Activated CD8-positive, alpha-beta T cell treated with anti-CD3 and anti-CD28 coated beads, Interleukin-2, amount 10 ng/mL, durations not matched to agents 7 days and 5 days (primary cell): ENCODE measurements around the gene FAM228B. TPM values are rescaled to one million over a fixed set of nuclear protein-coding genes. Genes with fewer than 3 reads are reported as not detected.
A peak's percentile ranks its signal among the peaks of the same experiment; 100 is the strongest.

Experiments used
- ATAC-seq: fragments of 150-1000 bp; cut with Tn5 transposase; one replicate; pipeline ENCODE4 v1.10.0; 2021; ENCODE audit warnings: moderate library complexity
- CTCF ChIA-PET: fragments of 350-600 bp; sonication (Branson Sonifier 250); formaldehyde crosslinking; loops from one replicate; lab custom pipeline; 2021; ENCODE audit warnings: antibody characterized with exemption; lab: Charles Lee
- POLR2A ChIA-PET: fragments of 350-600 bp; sonication (Branson Sonifier 250); formaldehyde crosslinking; loops from one replicate; lab custom pipeline; 2021; ENCODE audit warnings: antibody characterized with exemption; lab: Charles Lee
- DNase-seq: peaks from one replicate; pipeline ENCODE4 v3.0.0-alpha.2; 2020
- H3K27ac Mint-ChIP-seq: one replicate; pipeline ENCODE4 v1.8.0; 2021; ENCODE audit warnings: mild to moderate bottlenecking, mixed read lengths
- H3K27me3 Mint-ChIP-seq: one replicate; pipeline ENCODE4 v1.8.0; 2021; ENCODE audit warnings: low read depth, mixed read lengths
- H3K36me3 Mint-ChIP-seq: one replicate; pipeline ENCODE4 v1.8.0; 2021; ENCODE audit warnings: low read depth, mixed read lengths
- H3K4me1 Mint-ChIP-seq: one replicate; pipeline ENCODE4 v1.8.0; 2021; ENCODE audit warnings: low read depth, mixed read lengths
- H3K4me3 Mint-ChIP-seq: one replicate; pipeline ENCODE4 v1.8.0; 2021; ENCODE audit warnings: mild to moderate bottlenecking, mixed read lengths
- H3K9me3 Mint-ChIP-seq: one replicate; pipeline ENCODE4 v1.8.0; 2022; ENCODE audit warnings: mixed read lengths; ENCODE audit not compliant: insufficient read depth
- total RNA-seq, 2 experiments: library from RNA; stranded (reverse); gene quantifications; one replicate each; pipeline ENCODE4 v1.2.3, GENCODE V29; 2021

Gene FAM228B
- total RNA-seq, 2 experiments from 2014 or later: 6.2 to 6.9 TPM

GRCh38 chr2:24205131-24205530 lies 81.9 kb downstream of the FAM228B start:
- ATAC-seq: no peak
- Mint-ChIP-seq H3K4me3 (no peak overlapping the region), H3K27ac (no peak overlapping the region), H3K4me1 (no peaks in the 10 kb centered on the region), H3K36me3 (peaks cover 37% of the 10 kb centered on the region), H3K27me3 (no peaks in the 10 kb centered on the region), H3K9me3 (no peaks in the 10 kb centered on the region)
- DNase-seq: no peak
- ChIA-PET CTCF (no interaction called here), POLR2A (no interaction called here)

- no peaks in the 10 kb centered on the region for H3K27me3 Mint-ChIP-seq
- no peak overlapping the region for H3K27ac Mint-ChIP-seq
- no peaks in the 10 kb centered on the region for H3K4me1 Mint-ChIP-seq
- no peak overlapping the region for H3K4me3 Mint-ChIP-seq
- no peak for DNase-seq
- ChIA-PET POLR2A (no interaction called here), CTCF (no interaction called here)
- ATAC-seq: no peak
- H3K9me3 Mint-ChIP-seq: no peaks in the 10 kb centered on the region
- H3K36me3 Mint-ChIP-seq: peaks cover 39% of the 10 kb centered on the region
These were observed 83.0 kb downstream of the FAM228B start for GRCh38 chr2:24206242-24206641.

- Mint-ChIP-seq H3K27me3 (no peaks in the 10 kb centered on the region), H3K4me1 (no peaks in the 10 kb centered on the region), H3K9me3 (no peaks in the 10 kb centered on the region), H3K27ac (peak overlapping the region; percentile 68), H3K36me3 (peaks cover 38% of the 10 kb centered on the region), H3K4me3 (no peak overlapping the region)
- DNase-seq: peak; percentile 13
- ChIA-PET POLR2A (interaction anchor here (0.6 kb wide), 1 partner anchor 30 kb away, joined by 3 read pairs; no protein-coding TSS in a partner anchor), CTCF (no interaction called here)
- no peak for ATAC-seq
These were observed 83.4 kb downstream of the FAM228B start for GRCh38 chr2:24206714-24207113.

GRCh38 chr2:24207359-24207758 lies 84.1 kb downstream of the FAM228B start:
- Mint-ChIP-seq H3K27me3 (no peaks in the 10 kb centered on the region), H3K4me3 (no peak overlapping the region)

GRCh38 chr2:24208490-24208889 lies 85.2 kb downstream of the FAM228B start:
- Mint-ChIP-seq H3K4me1 (no peaks in the 10 kb centered on the region), H3K4me3 (no peak overlapping the region), H3K27me3 (no peaks in the 10 kb centered on the region), H3K9me3 (no peaks in the 10 kb centered on the region), H3K36me3 (peaks cover 39% of the 10 kb centered on the region), H3K27ac (no peak overlapping the region)
- ChIA-PET POLR2A (no interaction called here), CTCF (no interaction called here)
- DNase-seq (peak; percentile 6), ATAC-seq (no peak)

More at GRCh38 chr2:24207359-24207758, 84.1 kb downstream of the FAM228B start:
- H3K27ac Mint-ChIP-seq: peak overlapping the region; percentile 12
- H3K36me3 Mint-ChIP-seq: peaks cover 39% of the 10 kb centered on the region
- H3K4me1 Mint-ChIP-seq: no peaks in the 10 kb centered on the region
- POLR2A ChIA-PET: no interaction called here
- CTCF ChIA-PET: no interaction called here
- DNase-seq (no peak), ATAC-seq (no peak)
- H3K9me3 Mint-ChIP-seq: no peaks in the 10 kb centered on the region

- ATAC-seq (no peak), DNase-seq (peak; percentile 6)
- POLR2A ChIA-PET: no interaction called here
- Mint-ChIP-seq H3K27ac (no peak overlapping the region), H3K36me3 (peaks cover 31% of the 10 kb centered on the region), H3K27me3 (no peaks in the 10 kb centered on the region), H3K4me1 (peaks cover 1% of the 10 kb centered on the region), H3K9me3 (no peaks in the 10 kb centered on the region), H3K4me3 (no peak overlapping the region)
- CTCF ChIA-PET: no interaction called here
These were observed 86.3 kb downstream of the FAM228B start for GRCh38 chr2:24209389-24210105.

GRCh38 chr2:24210106-24210455 lies 86.8 kb downstream of the FAM228B start:
- H3K4me3 Mint-ChIP-seq: no peak overlapping the region
- DNase-seq: no peak
- peaks cover 30% of the 10 kb centered on the region for H3K36me3 Mint-ChIP-seq
- no peaks in the 10 kb centered on the region for H3K9me3 Mint-ChIP-seq
- CTCF ChIA-PET: no interaction called here
- H3K27me3 Mint-ChIP-seq: no peaks in the 10 kb centered on the region
- H3K27ac Mint-ChIP-seq: no peak overlapping the region
- peaks cover 5% of the 10 kb centered on the region for H3K4me1 Mint-ChIP-seq
- ATAC-seq: no peak
- POLR2A ChIA-PET: no interaction called here

GRCh38 chr2:24210723-24211122 lies 87.5 kb downstream of the FAM228B start:
- Mint-ChIP-seq H3K36me3 (peaks cover 28% of the 10 kb centered on the region), H3K9me3 (no peaks in the 10 kb centered on the region), H3K4me3 (no peak overlapping the region), H3K27ac (no peak overlapping the region), H3K4me1 (peaks cover 8% of the 10 kb centered on the region), H3K27me3 (no peaks in the 10 kb centered on the region)
- DNase-seq (peak; percentile 13), ATAC-seq (no peak)
- ChIA-PET CTCF (no interaction called here), POLR2A (no interaction called here)

- no peak overlapping the region for H3K4me3 Mint-ChIP-seq
- ATAC-seq: no peak
- ChIA-PET CTCF (no interaction called here), POLR2A (no interaction called here)
- peaks cover 30% of the 10 kb centered on the region for H3K36me3 Mint-ChIP-seq
- peaks cover 8% of the 10 kb centered on the region for H3K4me1 Mint-ChIP-seq
- no peak for DNase-seq
- no peak overlapping the region for H3K27ac Mint-ChIP-seq
- H3K9me3 Mint-ChIP-seq: no peaks in the 10 kb centered on the region
- H3K27me3 Mint-ChIP-seq: no peaks in the 10 kb centered on the region
These were observed 88.1 kb downstream of the FAM228B start for GRCh38 chr2:24211408-24211807.

GRCh38 chr2:24214880-24215279 lies 91.6 kb downstream of the FAM228B start:
- Mint-ChIP-seq H3K27ac (no peak overlapping the region), H3K4me3 (no peak overlapping the region)
- CTCF ChIA-PET: no interaction called here

More at GRCh38 chr2:24214880-24215279, 91.6 kb downstream of the FAM228B start:
- POLR2A ChIA-PET: no interaction called here
- peaks cover 8% of the 10 kb centered on the region for H3K4me1 Mint-ChIP-seq
- no peaks in the 10 kb centered on the region for H3K27me3 Mint-ChIP-seq
- no peak for ATAC-seq
- peaks cover 25% of the 10 kb centered on the region for H3K36me3 Mint-ChIP-seq
- H3K9me3 Mint-ChIP-seq: no peaks in the 10 kb centered on the region
- DNase-seq: peak; percentile 9
